Measurements from ENCODE around the gene LILRB2.
"Not testable (repeated sequence)": the region's sequence is repeated elsewhere in the genome, so short reads cannot be mapped to it uniquely, and the experiment has no call there.

LILRB2 gene

GRCh38 chr19:54239491-54240371, 41.2 kb downstream of the LILRB2 start:
- DNase-seq, result not testable (repeated sequence)

GRCh38 chr19:54233941-54234340, 47.0 kb downstream of the LILRB2 start:
- no peak for DNase-seq

GRCh38 chr19:54231077-54231931, 49.6 kb downstream of the LILRB2 start:
- peak; percentile 78 for DNase-seq

- no peak for DNase-seq
Measured at GRCh38 chr19:54230031-54230430, 50.9 kb downstream of the LILRB2 start.

GRCh38 chr19:54229146-54229545, 51.8 kb downstream of the LILRB2 start:
- DNase-seq, result no peak

- DNase-seq, result not testable (repeated sequence)
Measured at GRCh38 chr19:54224619-54225018, 56.3 kb downstream of the LILRB2 start.

- DNase-seq, result not testable (repeated sequence)
Measured at GRCh38 chr19:54223937-54224281, 57.0 kb downstream of the LILRB2 start.

All from activated CD4-positive, alpha-beta T cell treated with anti-CD3 and anti-CD28 coated beads, Interleukin-2, amount 50 U/mL, for 16 hours (primary cell).